22Rv1 (cell line): ENCODE data around the gene MOB2.

Experiments used
- CTCF ChIP-seq: fragments of 450-650 bp; IDR thresholded peaks from 2 replicates; pipeline ENCODE4 v1.5.1; 2017; ENCODE audit warnings: mild to moderate bottlenecking
- ZFX ChIP-seq: fragments of 450-650 bp; IDR thresholded peaks from 2 replicates; pipeline ENCODE4 v1.6.1; 2017; ENCODE audit warnings: antibody characterized with exemption, borderline replicate concordance

GRCh38 chr11:1520209-1520662, 33.7 kb upstream of the MOB2 start:
- no peak for TF ChIP-seq CTCF
- TF ChIP-seq ZFX: no peak
